GM12878 (cell line): Measurements from ENCODE around the gene AMBN.

Experiments
- HDAC2 ChIP-seq: fragments of 200-600 bp; sonication (generic); IDR thresholded peaks from 2 replicates; pipeline ENCODE4 v1.6.1; 2017
- POLR2A ChIP-seq: IDR thresholded peaks from 2 replicates; pipeline ENCODE4 v1.6.1; 2011; ENCODE audit warnings: low read depth, mild to moderate bottlenecking, low read length
- SMARCA5 ChIP-seq: fragments of 450-650 bp; IDR thresholded peaks from 2 replicates; pipeline ENCODE4 v1.6.1; 2017; ENCODE audit warnings: mild to moderate bottlenecking
- YY1 ChIP-seq: IDR thresholded peaks from 2 replicates; pipeline ENCODE4 v1.6.1; 2011; ENCODE audit warnings: low read depth, mild to moderate bottlenecking, low read length

GRCh38 chr4:70627620-70628019 lies 35.6 kb downstream of the AMBN start:
- TF ChIP-seq HDAC2 (no peak), SMARCA5 (no peak), POLR2A (no peak), YY1 (no peak)
